M059J (cell line): ENCODE results near the gene GAPDH. TPM values are rescaled to one million over a fixed set of nuclear protein-coding genes. Genes with fewer than 3 reads are reported as not detected.
"Not testable (repeated sequence)": the region's sequence is repeated elsewhere in the genome, so short reads cannot be mapped to it uniquely, and the experiment has no call there.

Experiments used
- DNase-seq: peaks from one replicate; pipeline ENCODE4 v3.0.0-alpha.2; 2012; ENCODE audit warnings: low read depth
- total RNA-seq: library from RNA; depleted of rRNA; stranded (reverse); fragments of >200 nt; shearing (Covaris generic); gene quantifications from 2 replicates; pipeline ENCODE4 v1.2.3, GENCODE V29; 2014; rRNA removed

GAPDH gene
- total RNA-seq: 6,702 and 8,157 TPM in 2 replicates

DNA sequence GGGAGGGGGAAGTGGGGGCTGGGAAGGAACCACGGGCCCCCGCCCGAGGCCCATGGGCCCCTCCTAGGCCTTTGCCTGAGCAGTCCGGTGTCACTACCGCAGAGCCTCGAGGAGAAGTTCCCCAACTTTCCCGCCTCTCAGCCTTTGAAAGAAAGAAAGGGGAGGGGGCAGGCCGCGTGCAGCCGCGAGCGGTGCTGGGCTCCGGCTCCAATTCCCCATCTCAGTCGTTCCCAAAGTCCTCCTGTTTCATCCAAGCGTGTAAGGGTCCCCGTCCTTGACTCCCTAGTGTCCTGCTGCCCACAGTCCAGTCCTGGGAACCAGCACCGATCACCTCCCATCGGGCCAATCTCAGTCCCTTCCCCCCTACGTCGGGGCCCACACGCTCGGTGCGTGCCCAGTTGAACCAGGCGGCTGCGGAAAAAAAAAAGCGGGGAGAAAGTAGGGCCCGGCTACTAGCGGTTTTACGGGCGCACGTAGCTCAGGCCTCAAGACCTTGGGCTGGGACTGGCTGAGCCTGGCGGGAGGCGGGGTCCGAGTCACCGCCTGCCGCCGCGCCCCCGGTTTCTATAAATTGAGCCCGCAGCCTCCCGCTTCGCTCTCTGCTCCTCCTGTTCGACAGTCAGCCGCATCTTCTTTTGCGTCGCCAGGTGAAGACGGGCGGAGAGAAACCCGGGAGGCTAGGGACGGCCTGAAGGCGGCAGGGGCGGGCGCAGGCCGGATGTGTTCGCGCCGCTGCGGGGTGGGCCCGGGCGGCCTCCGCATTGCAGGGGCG is at the start of gene GAPDH:
TSS of gene GAPDH (plus strand) at position 595 of the 772 bp plus-strand sequence. CDS start 316 bp downstream, outside the sequence.
- peak; percentile 98 for DNase-seq

GRCh38 chr12:6488240-6488639 is 46.1 kb upstream of the GAPDH start:
- no peak for DNase-seq

GRCh38 chr12:6489449-6489848 is 44.9 kb upstream of the GAPDH start:
- no peak for DNase-seq

DNA sequence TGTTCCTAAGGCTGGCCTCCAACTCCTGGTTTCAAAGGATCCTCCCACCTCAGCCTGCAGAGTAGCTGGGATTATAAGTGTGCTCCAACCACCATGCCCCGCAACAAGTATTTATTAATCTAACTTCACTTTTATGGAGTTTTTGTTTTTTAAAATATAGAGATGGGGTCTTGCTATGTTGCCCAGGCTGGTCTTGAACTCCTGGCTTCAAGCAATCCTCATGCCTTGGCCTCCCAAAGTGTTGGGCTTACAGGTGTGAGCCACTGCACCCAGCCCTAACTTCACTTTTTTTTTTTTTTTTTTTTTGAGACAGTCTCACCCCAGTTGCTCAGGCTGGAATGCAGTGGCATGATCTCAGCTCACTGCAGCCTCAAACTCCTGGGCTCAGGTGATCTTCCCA is 43.6 kb upstream of the GAPDH start:
- DNase-seq: not testable (repeated sequence)

GRCh38 chr12:6492838-6493496 is 41.4 kb upstream of the GAPDH start, which contains the start of gene MRPL51:
TSS of gene MRPL51 (minus strand) at chr12:6493262. CDS start at chr12:6493136, 126 bp downstream.
- DNase-seq: peak; percentile 93

GRCh38 chr12:6493497-6494257 is 40.6 kb upstream of the GAPDH start, which contains the start of gene NCAPD2:
TSS of gene NCAPD2 (plus strand) at chr12:6494102. CDS start at chr12:6495099, 997 bp downstream.
- DNase-seq: peak; percentile 96

DNA sequence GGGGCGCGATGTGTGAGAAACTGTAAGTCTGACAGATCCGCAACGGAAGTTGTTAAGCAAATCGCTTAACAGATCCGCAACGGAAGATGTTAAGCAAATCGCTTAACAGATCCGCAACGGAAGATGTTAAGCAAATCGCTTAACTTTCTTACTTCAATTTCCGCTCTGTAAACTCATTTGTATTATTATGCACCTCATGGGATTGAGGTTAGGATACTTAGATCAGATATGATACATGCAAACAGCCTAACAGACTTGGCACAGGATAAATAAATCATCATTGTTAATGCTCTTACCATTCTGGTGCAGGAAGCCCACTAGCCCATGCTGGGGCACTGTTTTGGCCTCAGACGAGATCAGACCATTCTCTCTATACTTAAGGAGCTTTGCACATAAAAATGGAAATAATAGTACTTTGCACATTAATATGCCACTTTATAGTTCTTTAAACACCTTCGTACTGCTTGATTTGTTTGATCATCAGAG is 40.0 kb upstream of the GAPDH start:
- no peak for DNase-seq

GRCh38 chr12:6494968-6495367 is 39.3 kb upstream of the GAPDH start:
- peak; percentile 10 for DNase-seq

DNA sequence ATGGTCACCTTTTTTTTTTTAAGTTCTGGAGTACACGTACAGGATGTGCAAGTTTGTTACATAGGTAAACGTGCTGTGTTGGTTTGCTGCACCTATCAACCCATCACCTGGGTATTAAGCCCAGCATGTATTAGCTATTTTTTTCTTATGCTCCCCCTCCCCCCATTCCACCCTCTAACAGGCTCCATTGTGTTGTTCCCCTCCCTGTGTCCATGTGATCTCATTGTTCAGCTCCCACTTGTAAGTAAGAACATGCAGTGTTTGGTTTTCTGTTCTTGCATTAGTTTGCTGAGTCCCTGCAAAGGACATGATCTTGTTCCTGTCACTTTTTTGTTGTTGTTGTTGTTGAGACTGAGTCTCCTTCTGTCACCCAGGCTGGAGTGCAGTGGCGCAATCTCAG is 37.0 kb upstream of the GAPDH start:
- DNase-seq: not testable (repeated sequence)

DNA sequence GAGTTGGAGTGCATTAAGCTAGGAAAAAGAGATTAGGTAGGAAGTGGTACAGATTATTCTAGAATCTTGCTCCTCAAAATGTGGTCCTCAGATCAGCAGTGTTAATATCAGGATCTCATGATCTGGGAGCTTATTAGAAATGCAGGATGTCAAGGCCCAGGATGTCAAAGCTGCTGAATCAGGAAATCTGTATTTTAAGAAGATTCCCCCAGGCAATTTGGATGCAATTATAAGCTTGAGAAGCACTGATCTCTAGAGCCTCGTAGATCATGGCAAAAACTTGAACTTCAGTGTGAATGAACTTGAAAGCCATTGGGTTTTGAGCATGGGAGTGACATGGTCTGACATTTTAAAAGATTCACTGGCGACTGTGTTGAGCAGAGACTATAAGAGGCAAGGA is 33.9 kb upstream of the GAPDH start:
- DNase-seq: no peak

DNA sequence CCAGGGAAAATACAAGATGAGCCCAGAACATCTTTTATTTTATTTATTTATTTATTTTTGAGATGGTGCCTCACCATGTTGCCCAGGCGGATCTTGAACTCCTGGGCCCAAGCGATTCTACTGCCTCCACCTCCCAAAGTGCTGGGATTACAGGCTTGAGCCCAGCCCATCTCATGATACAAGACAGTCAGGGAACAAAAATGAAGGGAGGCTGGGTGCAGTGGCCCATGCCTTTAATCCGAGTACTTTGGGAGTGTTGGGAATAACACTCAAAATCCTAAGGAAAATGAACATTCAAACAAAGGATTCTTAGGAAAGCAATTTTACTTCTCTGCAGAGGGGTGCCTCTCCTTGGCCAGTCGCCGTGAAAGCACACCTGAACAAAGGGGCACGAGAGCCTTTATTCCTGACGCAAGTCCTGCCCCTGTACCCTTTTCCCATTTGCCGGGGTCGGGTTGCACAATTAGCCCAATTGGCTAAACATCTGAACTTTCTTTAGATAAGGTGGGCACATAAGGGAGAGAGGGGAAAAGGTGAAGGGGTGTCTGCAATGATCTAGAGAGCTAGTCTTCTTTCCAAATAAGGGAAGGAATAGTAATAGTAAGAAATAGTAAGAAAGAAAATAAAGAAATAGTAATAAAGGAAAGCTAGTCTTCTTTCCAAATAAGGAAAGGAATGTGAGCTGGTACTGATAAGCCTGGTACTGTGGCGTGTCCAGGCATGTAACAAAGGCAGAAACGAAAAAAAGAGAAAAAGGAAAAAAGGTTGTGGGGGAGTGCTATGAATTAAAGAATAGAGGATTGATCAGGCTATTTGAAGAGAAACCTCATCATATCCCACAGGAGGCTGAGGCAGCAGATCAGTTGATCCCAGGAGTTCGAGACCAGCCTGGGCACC is 27.0 kb upstream of the GAPDH start:
- no peak for DNase-seq

DNA sequence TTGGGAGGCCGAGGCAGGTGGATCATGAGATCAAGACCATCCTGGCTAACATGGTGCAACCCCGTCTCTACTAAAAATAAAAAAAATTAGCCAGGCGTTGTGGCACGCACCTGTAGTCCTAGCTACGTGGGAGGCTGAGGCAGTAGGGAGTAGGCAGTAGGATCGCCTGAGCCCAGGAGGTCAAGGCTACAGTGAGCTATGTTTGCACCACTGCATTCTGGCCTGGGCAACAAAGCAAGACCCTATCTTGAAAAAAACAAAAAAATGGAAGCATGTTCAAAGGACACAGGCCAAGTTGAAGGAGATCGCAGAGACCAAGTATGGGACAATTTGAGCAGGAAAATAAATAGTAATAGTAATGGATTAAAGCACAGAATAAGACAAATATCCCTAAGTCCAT is 26.2 kb upstream of the GAPDH start:
- DNase-seq: no peak

GRCh38 chr12:6520186-6520585 is 14.1 kb upstream of the GAPDH start:
- DNase-seq: no peak

GRCh38 chr12:6522193-6522592 is 12.1 kb upstream of the GAPDH start:
- DNase-seq: no peak

DNA sequence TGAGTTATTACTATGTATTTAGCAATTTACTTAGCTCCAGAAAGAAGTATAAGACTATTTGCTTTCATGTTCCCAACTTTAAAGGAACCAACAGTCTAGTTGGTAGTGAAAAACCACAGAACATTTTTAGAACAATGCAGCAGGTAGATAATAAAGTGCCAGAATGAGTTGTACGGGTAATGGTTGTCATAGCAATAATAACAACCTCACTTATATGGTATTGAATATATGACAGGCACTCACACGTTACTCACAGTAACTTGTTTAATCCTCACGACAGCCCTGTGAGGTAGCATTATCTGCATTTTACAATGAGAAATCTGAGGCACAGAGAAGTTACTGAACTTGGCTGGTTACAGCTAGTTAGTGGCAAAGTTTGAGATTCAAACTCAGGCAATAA is 10.6 kb upstream of the GAPDH start:
- DNase-seq: no peak

DNA sequence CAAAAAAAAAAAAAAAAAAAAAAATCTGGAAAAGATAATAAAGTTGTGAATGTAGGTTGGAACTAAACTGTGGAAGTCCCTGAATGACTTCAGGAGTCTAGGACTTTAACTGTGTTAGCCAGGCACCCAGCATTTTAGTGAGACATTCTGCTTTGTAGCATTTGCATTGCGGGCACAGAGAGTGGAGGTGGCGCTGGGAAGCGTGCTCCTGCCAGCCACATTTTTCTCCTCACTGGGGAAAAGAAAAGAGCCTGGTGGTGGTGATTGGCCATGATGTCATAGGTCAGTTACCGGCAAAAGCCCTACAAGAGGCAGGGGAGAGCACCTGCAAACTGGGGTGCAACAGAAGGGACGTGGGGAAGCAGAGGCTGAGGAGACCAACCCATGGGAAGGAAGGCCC is 9.7 kb upstream of the GAPDH start:
- no peak for DNase-seq

- DNase-seq: no peak
Observed at GRCh38 chr12:6526201-6526600, 8.1 kb upstream of the GAPDH start.

GRCh38 chr12:6526766-6527525 is 7.4 kb upstream of the GAPDH start:
- no peak for DNase-seq

- no peak for DNase-seq
Observed at GRCh38 chr12:6527711-6528110, 6.6 kb upstream of the GAPDH start.

- DNase-seq: no peak
Observed at GRCh38 chr12:6528539-6529235, 5.6 kb upstream of the GAPDH start.
